ENCODE data around the gene NUTM2A. TPM values are rescaled to one million over a fixed set of nuclear protein-coding genes. Genes with fewer than 3 reads are reported as not detected.
"Not testable (repeated sequence)": the region's sequence is repeated elsewhere in the genome, so short reads cannot be mapped to it uniquely, and the experiment has no call there.

The NUTM2A gene, protein sequence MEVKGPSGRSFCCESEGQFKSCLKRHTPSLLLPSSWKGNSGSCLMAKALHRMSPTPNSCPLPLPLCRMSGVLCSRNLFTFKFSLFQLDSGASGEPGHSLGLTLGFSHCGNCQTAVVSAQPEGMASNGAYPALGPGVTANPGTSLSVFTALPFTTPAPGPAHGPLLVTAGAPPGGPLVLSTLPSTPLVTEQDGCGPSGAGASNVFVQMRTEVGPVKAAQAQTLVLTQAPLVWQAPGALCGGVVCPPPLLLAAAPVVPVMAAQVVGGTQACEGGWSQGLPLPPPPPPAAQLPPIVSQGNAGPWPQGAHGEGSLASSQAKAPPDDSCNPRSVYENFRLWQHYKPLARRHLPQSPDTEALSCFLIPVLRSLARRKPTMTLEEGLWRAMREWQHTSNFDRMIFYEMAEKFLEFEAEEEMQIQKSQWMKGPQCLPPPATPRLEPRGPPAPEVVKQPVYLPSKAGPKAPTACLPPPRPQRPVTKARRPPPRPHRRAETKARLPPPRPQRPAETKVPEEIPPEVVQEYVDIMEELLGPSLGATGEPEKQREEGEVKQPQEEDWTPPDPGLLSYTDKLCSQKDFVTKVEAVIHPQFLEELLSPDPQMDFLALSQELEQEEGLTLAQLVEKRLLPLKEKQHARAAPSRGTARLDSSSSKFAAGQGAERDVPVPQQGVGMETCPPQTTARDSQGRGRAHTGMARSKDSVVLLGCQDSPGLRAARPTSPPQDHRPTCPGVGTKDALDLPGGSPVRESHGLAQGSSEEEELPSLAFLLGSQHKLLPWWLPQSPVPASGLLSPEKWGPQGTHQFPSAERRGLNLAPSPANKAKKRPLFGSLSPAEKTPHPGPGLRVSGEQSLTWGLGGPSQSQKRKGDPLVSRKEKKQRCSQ
- total RNA-seq (2014; rRNA removed) (0.18 and 0.86 TPM in 2 replicates), Bru-seq, nascent RNA (percentile 18 among the genes with signal in this experiment), BruChase-seq, experiment 1, labeled RNA remaining after a 6-hour chase (percentile 23 among the genes with signal in this experiment), BruChase-seq, experiment 2, labeled RNA remaining after a 2-hour chase (percentile 24 among the genes with signal in this experiment)
- long read RNA-seq = 0 reads

DNA sequence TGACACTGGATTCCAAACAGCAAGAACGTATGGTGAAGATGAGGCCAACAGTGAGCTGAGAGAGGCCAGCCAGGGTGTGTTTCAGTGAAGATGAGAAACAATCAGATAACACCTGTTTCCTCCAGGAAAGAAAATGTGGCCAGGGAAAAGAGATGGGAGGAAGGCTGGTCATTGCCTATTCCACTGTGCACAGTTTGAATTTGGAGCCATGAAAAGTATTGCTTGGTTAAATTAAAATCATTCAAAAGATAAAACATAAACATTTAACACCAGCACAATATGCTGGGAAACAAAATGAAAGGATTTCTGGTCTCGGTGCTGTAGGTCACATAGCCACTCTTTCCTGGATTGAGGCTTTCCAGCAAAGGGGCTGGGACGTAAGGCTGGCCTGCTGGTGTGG is at the start of gene NUTM2A:
Gene NUTM2A (plus strand): TSS at position 301 of the 400 bp plus-strand sequence. CDS start 383 bp downstream, outside the sequence.
- DNase-seq; H4K20me1 ChIP-seq (ENCODE audit: low read length); H3K4me2 ChIP-seq (ENCODE audit: low read length); H2AFZ ChIP-seq (ENCODE audit: low read length); H3K79me2 ChIP-seq (ENCODE audit: low read length); H3F3A ChIP-seq (ENCODE audit: low read length, unreplicated experiment); H3K27me3 ChIP-seq (ENCODE audit: low read length); H3K27ac ChIP-seq (ENCODE audit: low read length); H3K9me3 ChIP-seq (ENCODE audit: low read length); POLR2A ChIA-PET (ENCODE audit: unreplicated experiment); H3K9me2 ChIP-seq (replicated peaks; ENCODE audit: low read length); ATAC-seq; H3K4me3 ChIP-seq (ENCODE audit: low read length); H3K4me1 ChIP-seq (ENCODE audit: insufficient read depth, low read length); CTCF ChIA-PET; H3K9ac ChIP-seq (ENCODE audit: low read length); H3K36me3 ChIP-seq (ENCODE audit: low read depth, low read length); intact Hi-C loops (cut with micrococcal nuclease): not testable (repeated sequence)
- BruUV-seq (replicated peaks) = TSS peak; percentile 35

DNA sequence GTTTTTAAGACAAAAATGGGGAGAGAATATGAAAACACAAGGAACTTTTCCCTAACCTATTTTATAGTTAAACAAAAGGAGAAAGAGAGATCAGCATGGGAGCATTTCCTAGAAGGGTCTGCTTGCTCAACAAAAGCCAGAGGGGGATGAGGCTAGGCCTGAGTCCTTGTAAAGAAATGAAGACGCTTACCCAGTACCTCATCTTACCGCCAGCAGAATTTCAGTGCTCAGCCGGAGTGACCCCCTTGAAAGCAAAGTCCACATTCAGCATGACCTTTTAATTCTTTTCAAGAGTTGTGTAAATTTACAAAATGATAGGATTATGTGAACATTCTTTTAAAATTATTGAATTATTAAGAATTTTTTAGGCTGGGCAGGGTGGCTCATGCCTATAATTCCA is 47.7 kb upstream of the NUTM2A start:
- H3K4me2 ChIP-seq (ENCODE audit: low read length); H4K20me1 ChIP-seq (ENCODE audit: low read length); BruUV-seq (replicated peaks); intact Hi-C loops (cut with micrococcal nuclease); POLR2A ChIA-PET (ENCODE audit: unreplicated experiment); H3K27me3 ChIP-seq (ENCODE audit: low read length); H3K9me3 ChIP-seq (ENCODE audit: low read length); H3K27ac ChIP-seq (ENCODE audit: low read length); H3K4me1 ChIP-seq (ENCODE audit: insufficient read depth, low read length); CTCF ChIA-PET; H3K4me3 ChIP-seq (ENCODE audit: low read length); H3K36me3 ChIP-seq (ENCODE audit: low read depth, low read length); DNase-seq; H2AFZ ChIP-seq (ENCODE audit: low read length); ATAC-seq; H3K79me2 ChIP-seq (ENCODE audit: low read length); H3K9ac ChIP-seq (ENCODE audit: low read length); H3F3A ChIP-seq (ENCODE audit: low read length, unreplicated experiment); H3K9me2 ChIP-seq (replicated peaks; ENCODE audit: low read length): not testable (repeated sequence)

DNA sequence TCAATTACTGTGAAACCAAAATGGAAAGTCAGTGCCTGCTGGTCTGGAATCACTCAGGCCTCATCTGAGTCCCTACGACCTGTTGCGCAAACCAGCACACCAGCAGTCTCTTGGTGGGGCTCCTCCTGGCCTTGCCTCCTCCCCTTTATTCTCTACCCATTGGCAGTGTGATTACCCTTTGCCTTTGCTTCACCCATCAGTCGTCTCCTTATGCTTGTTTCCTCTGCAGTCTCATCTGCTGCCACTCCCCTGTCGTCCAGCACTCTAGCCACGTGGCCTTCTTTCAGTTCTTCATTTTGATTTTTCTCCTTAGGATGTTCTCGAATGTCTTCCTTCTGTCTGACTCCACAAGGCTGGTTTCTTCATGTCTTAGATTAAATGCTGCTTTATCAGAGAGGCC is 40.8 kb upstream of the NUTM2A start:
- not testable (repeated sequence) for BruUV-seq (replicated peaks); ATAC-seq

DNA sequence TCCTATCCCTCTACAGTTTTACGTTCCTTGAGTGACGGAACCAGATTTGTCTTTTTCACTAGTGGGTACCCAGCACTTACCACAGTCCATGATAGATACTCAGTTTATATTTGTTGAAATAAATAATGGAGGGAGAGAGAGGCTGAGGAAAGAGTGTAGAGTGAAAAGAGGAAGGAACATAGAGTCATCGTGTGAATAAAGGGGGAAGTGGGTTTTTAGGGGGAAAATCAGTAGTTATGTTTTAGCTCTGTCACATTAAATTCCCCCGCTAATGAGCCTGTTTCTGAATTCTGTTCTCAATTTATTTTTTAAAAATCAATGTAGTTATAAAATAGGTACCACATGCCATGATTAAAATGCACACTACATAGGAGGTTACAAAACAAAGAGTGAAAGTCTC is 39.2 kb upstream of the NUTM2A start:
- H3K9ac ChIP-seq (ENCODE audit: low read length); H3K79me2 ChIP-seq (ENCODE audit: low read length); H3K27ac ChIP-seq (ENCODE audit: low read length); H3K9me3 ChIP-seq (ENCODE audit: low read length); H3K4me1 ChIP-seq (ENCODE audit: insufficient read depth, low read length); H3K36me3 ChIP-seq (ENCODE audit: low read depth, low read length); H3F3A ChIP-seq (ENCODE audit: low read length, unreplicated experiment); H3K4me2 ChIP-seq (ENCODE audit: low read length); H2AFZ ChIP-seq (ENCODE audit: low read length); intact Hi-C loops (cut with micrococcal nuclease); H3K9me2 ChIP-seq (replicated peaks; ENCODE audit: low read length); ATAC-seq; H3K4me3 ChIP-seq (ENCODE audit: low read length); BruUV-seq (replicated peaks); CTCF ChIA-PET; H3K27me3 ChIP-seq (ENCODE audit: low read length); H4K20me1 ChIP-seq (ENCODE audit: low read length); DNase-seq; POLR2A ChIA-PET (ENCODE audit: unreplicated experiment): not testable (repeated sequence)

More for the DNA sequence above, 40.8 kb upstream of the NUTM2A start:
- POLR2A ChIA-PET (ENCODE audit: unreplicated experiment); H3K27me3 ChIP-seq (ENCODE audit: low read length); CTCF ChIA-PET; H4K20me1 ChIP-seq (ENCODE audit: low read length); H3F3A ChIP-seq (ENCODE audit: low read length, unreplicated experiment); H3K4me3 ChIP-seq (ENCODE audit: low read length); H3K9me3 ChIP-seq (ENCODE audit: low read length); intact Hi-C loops (cut with micrococcal nuclease); H3K9ac ChIP-seq (ENCODE audit: low read length); H3K4me1 ChIP-seq (ENCODE audit: insufficient read depth, low read length); H3K27ac ChIP-seq (ENCODE audit: low read length); H3K9me2 ChIP-seq (replicated peaks; ENCODE audit: low read length); H2AFZ ChIP-seq (ENCODE audit: low read length); DNase-seq; H3K36me3 ChIP-seq (ENCODE audit: low read depth, low read length); H3K4me2 ChIP-seq (ENCODE audit: low read length); H3K79me2 ChIP-seq (ENCODE audit: low read length): not testable (repeated sequence)

- H4K20me1 ChIP-seq (ENCODE audit: low read length); CTCF ChIA-PET; H3K27ac ChIP-seq (ENCODE audit: low read length); H3K9ac ChIP-seq (ENCODE audit: low read length); H3K36me3 ChIP-seq (ENCODE audit: low read depth, low read length); H3K9me2 ChIP-seq (replicated peaks; ENCODE audit: low read length); H3K27me3 ChIP-seq (ENCODE audit: low read length); POLR2A ChIA-PET (ENCODE audit: unreplicated experiment); H3K4me1 ChIP-seq (ENCODE audit: insufficient read depth, low read length); H3K4me3 ChIP-seq (ENCODE audit: low read length); intact Hi-C loops (cut with micrococcal nuclease); ATAC-seq; BruUV-seq (replicated peaks); H3K4me2 ChIP-seq (ENCODE audit: low read length); H3F3A ChIP-seq (ENCODE audit: low read length, unreplicated experiment); H2AFZ ChIP-seq (ENCODE audit: low read length); DNase-seq; H3K79me2 ChIP-seq (ENCODE audit: low read length); H3K9me3 ChIP-seq (ENCODE audit: low read length): not testable (repeated sequence)
Measured at GRCh38 chr10:87187573-87187972, 37.7 kb upstream of the NUTM2A start.

DNA sequence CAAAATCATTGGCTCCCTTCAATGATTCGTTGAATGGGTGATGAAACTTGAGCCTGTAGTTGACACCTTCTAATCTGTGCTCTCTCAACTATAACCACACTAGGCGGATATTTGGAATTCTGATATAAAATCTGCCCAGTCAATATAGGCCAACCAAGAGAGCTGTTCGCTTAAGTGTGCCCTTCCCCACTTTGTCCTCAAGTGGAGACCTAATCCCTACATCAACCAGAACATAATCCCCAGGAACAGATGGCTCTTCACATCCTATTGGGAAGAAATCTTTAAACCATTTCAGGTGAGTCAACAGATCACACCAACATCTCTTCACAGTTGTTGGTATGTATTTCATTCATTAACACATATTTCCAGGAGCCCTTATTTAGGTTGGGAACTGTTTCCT is 33.4 kb upstream of the NUTM2A start:
- H2AFZ ChIP-seq (ENCODE audit: low read length); H3K4me2 ChIP-seq (ENCODE audit: low read length); H3K36me3 ChIP-seq (ENCODE audit: low read depth, low read length); CTCF ChIA-PET; intact Hi-C loops (cut with micrococcal nuclease); H3K79me2 ChIP-seq (ENCODE audit: low read length); POLR2A ChIA-PET (ENCODE audit: unreplicated experiment); H3K4me1 ChIP-seq (ENCODE audit: insufficient read depth, low read length); H3K4me3 ChIP-seq (ENCODE audit: low read length); DNase-seq; H3K27ac ChIP-seq (ENCODE audit: low read length); H3K27me3 ChIP-seq (ENCODE audit: low read length); H3K9ac ChIP-seq (ENCODE audit: low read length); H3F3A ChIP-seq (ENCODE audit: low read length, unreplicated experiment); H3K9me3 ChIP-seq (ENCODE audit: low read length); ATAC-seq; H3K9me2 ChIP-seq (replicated peaks; ENCODE audit: low read length); H4K20me1 ChIP-seq (ENCODE audit: low read length); BruUV-seq (replicated peaks): not testable (repeated sequence)
